Neutrophil (primary cell): Measurements from ENCODE around the gene STAG3.

Experiments used
- H3K27ac ChIP-seq: fragments of 200-600 bp; sonication (generic); 2 replicates; pipeline ENCODE4 v1.5.1; 2016; ENCODE audit warnings: mild to moderate bottlenecking, moderate library complexity
- H3K27me3 ChIP-seq: fragments of 200-600 bp; sonication (generic); 2 replicates; pipeline ENCODE4 v1.6.0; 2016; ENCODE audit warnings: mild to moderate bottlenecking
- H3K36me3 ChIP-seq: fragments of 200-600 bp; sonication (generic); 2 replicates; pipeline ENCODE4 v1.5.1; 2017
- H3K4me1 ChIP-seq, 2 experiments: fragments of 200-600 bp in 1 of 2; sonication (generic) in 1 of 2; 1 replicate in 1 of 2; 2 replicates in 1 of 2; pipeline versions ENCODE4 v1.5.1 to v1.6.1; 2013 to 2016; ENCODE audit warnings: low read depth in 1 of 2, low read length in 1 of 2, mild to moderate bottlenecking in 1 of 2, moderate library complexity in 1 of 2; ENCODE audit not compliant: control insufficient read depth in 1 of 2, insufficient read depth in 1 of 2
- H3K4me3 ChIP-seq, 2 experiments: fragments of 200-600 bp in 1 of 2; sonication (generic) in 1 of 2; 1 replicate in 1 of 2; 2 replicates in 1 of 2; pipeline ENCODE4 v1.5.1; 2013 to 2016; ENCODE audit warnings: low read depth in 1 of 2, low read length in 1 of 2, mild to moderate bottlenecking in 1 of 2, moderate library complexity in 1 of 2
- H3K9me3 ChIP-seq: fragments of 200-600 bp; sonication (generic); 2 replicates; pipeline ENCODE4 v1.5.1; 2016
- CTCF ChIP-seq: fragments of 200-600 bp; sonication (generic); IDR thresholded peaks from 2 replicates; pipeline ENCODE4 v1.5.1; 2016; ENCODE audit warnings: antibody characterized with exemption

The STAG3 gene

DNA sequence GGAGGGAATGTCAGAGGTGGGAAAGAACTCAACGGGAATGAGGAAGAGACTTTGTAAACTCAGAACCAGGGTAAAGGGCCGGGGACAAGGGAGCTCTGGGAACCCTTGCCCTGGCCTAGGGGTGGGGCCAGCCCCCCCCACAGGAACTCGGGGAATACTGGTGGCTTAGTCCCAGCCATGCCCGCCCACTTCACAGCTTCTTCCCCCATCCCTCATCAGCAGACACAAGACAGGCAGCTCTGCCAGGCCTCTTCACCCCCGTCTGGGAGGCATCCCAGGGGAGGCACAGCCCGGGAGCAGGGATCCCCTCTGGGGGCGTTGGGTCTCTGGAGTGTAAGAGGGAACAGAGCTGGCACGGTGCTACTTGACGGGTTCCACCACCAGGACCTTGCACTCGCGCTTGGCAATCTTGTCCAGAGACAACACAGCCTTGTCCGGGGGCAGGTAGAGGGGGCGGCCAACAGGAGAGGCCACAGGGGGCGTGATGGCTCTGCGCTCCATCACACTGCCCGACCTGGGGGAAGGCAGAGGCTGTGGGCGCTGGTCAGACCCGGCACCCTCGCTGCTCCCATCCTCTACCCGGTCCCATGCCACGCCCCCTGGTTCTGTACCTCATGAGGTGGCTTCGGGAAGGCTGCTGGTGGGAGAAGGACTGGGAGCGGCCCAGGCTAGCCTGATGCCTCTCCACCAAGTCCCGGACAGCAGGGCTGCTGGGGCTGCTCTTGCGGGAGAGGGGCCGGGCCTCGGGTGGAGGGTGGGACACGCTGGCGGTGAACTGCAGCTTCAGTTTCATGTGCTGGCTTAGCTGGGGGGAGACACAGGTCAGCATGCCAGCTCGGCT is 22.8 kb upstream of the STAG3 start:
- peak overlapping the region; percentile 86 for H3K27ac ChIP-seq
- H3K9me3 ChIP-seq = no peaks in the 10 kb centered on the region
- peak overlapping the region in 1 of 2 experiments; percentile 99 for H3K4me3 ChIP-seq
- no peaks in the 10 kb centered on the region for H3K27me3 ChIP-seq
- no peak for TF ChIP-seq CTCF
- H3K4me1 ChIP-seq = peaks cover 88 to 92% of the 10 kb centered on the region in 2 experiments
- peaks cover 68% of the 10 kb centered on the region for H3K36me3 ChIP-seq

- Histone ChIP-seq H3K27me3 (no peaks in the 10 kb centered on the region), H3K9me3 (no peaks in the 10 kb centered on the region), H3K36me3 (peaks cover 63% of the 10 kb centered on the region), H3K4me3 (peak overlapping the region in 1 of 2 experiments; percentile 99), H3K27ac (peak overlapping the region; percentile 86), H3K4me1 (peaks cover 80 to 83% of the 10 kb centered on the region in 2 experiments)
- TF ChIP-seq CTCF = no peak
Measured at GRCh38 chr7:100155553-100156317, 22.0 kb upstream of the STAG3 start.

DNA sequence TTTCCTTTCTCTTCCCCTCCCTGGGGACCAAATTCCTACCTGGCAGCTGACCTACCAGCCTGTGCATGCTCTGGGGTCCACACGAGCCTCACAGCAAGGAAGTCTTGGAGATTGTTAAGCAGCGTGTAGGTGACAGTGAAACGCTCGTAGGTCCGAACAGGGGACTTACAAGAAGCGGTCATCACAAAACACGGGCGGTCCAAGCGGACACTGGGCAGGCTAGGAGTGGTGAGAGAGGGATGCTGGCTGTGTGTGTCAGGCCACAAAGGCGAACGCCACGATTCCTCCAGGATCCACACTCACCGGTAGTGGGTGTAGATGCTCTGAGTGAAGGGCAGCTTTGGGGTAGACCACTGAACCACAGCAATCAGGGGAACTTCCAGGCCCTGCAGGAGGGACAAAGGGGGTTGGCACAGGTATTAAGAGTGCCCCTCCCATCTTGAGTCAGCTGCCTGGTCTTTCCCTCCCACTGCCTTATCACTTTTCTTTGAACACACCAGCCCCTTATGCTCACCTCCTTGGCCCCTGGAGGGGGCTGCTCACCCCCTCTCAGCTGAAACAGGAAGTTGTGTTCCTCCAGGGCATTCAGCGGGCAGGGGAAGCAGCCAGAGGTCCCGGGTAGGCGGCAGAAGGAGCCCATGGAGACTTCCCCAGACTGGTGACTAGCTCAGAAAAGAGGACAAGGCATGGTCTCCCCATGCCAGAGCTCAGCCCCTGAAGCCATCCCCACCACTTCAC is 21.2 kb upstream of the STAG3 start:
- Histone ChIP-seq H3K4me3 (peak overlapping the region; percentile 91 to 99), H3K36me3 (peaks cover 59% of the 10 kb centered on the region), H3K27ac (peak overlapping the region; percentile 86), H3K27me3 (no peaks in the 10 kb centered on the region), H3K9me3 (no peaks in the 10 kb centered on the region), H3K4me1 (peaks cover 72 to 76% of the 10 kb centered on the region in 2 experiments)
- TF ChIP-seq CTCF = no peak

DNA sequence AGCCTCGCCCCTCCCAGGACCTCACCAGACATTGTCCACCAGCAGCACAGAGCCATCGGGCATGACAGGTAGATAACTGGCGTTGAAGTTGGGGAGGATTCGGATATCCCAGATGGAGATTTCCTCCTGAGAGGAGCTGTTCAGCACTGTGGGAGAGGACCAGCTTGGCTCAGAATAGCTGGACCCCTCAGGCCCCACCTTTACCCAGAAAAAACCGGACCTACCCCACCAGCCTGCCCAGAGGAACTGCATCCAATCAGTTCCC is 20.7 kb upstream of the STAG3 start:
- no peaks in the 10 kb centered on the region for H3K9me3 ChIP-seq
- peaks cover 67 to 71% of the 10 kb centered on the region in 2 experiments for H3K4me1 ChIP-seq
- no peaks in the 10 kb centered on the region for H3K27me3 ChIP-seq
- H3K27ac ChIP-seq = peak overlapping the region; percentile 86
- peaks cover 54% of the 10 kb centered on the region for H3K36me3 ChIP-seq
- H3K4me3 ChIP-seq = peak overlapping the region; percentile 91 to 99
- no peak for TF ChIP-seq CTCF

DNA sequence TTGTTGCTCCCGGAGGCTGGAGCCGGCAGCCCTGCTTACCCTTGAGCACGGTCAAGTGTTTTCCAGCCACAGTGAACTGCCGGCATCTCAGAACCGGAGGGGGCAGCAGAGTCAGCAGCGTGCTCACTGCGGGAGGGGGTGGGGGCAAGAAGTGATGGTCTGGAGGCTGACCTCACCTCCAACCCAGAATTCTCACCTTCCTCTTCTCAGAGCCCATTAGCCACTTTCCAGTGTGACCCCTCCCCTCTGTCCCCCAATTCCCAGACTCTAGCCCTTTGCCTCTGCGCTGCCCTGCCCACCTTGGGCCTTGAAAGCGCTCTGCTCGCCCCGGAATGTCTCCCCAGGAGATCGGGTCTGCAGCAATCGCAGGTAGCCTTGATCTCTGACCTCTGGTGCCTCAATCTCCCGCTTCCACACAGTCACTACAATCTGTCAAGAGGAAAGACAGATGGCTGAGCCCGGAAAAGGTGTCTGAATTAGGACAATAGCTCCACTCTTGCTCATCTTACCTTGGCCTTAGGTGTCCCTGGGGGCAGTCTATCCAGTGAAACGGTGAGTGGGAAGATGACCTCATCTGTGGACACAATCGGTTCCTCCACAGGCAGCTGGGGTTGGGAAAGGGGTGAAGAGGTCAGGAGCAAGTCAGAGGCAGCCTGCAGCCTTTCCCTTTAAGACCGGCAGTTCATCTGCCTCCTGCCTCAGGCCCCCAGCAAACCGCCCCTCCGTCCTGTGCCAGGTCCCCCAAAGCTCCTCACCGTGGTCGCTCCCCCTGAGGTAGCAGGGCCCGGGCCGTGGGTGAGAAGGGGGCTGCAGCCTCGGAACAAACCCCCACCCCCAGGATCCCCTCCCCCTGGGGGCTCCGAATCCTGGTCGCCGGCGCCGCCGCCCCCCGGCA is 20.1 kb upstream of the STAG3 start:
- Histone ChIP-seq H3K4me1 (peaks cover 61 to 65% of the 10 kb centered on the region in 2 experiments), H3K27me3 (peaks cover 1% of the 10 kb centered on the region), H3K4me3 (peak overlapping the region; percentile 91 to 99), H3K36me3 (peaks cover 53% of the 10 kb centered on the region), H3K27ac (peak overlapping the region; percentile 86), H3K9me3 (no peaks in the 10 kb centered on the region)
- no peak for TF ChIP-seq CTCF
